ENCODE results near the gene ANKRD29. TPM values are rescaled to one million over a fixed set of nuclear protein-coding genes. Genes with fewer than 3 reads are reported as not detected.

The ANKRD29 gene
- total and polyA plus RNA-seq, 7 donors = 2.5 to 31.0 (median 4.2) TPM

GRCh38 chr18:23599809-23600208 lies 62.9 kb downstream of the ANKRD29 start:
- TF ChIP-seq EP300 (IDR thresholded peaks at IDR 0.05) (no peak), CTCF (IDR thresholded peaks at IDR 0.05) (no peak), POLR2AphosphoS5 (IDR thresholded peaks at IDR 0.05) (no peak)
- Histone ChIP-seq H3K4me3 (no peak overlapping the region), H3K36me3 (no peaks in the 10 kb centered on the region), H3K9me3 (no peaks in the 10 kb centered on the region), H3K27ac (no peak overlapping the region), H3K27me3 (no peaks in the 10 kb centered on the region), H3K4me1 (no peaks in the 10 kb centered on the region)
- 91 to 94% methylated on average over 1 of the region's 1 CpG for WGBS, 2 donors
- no peak for DNase-seq
- intact Hi-C loops (cut with DNase I) = no loop called here

- intact Hi-C loops (cut with DNase I) = no loop called here
- TF ChIP-seq EP300 (IDR thresholded peaks at IDR 0.05) (no peak), CTCF (IDR thresholded peaks at IDR 0.05) (no peak), POLR2AphosphoS5 (IDR thresholded peaks at IDR 0.05) (no peak), POLR2A (IDR thresholded peaks at IDR 0.05) (no peak)
- H3K9me3 ChIP-seq = no peaks in the 10 kb centered on the region
- no peaks in the 10 kb centered on the region for H3K4me1 ChIP-seq
- no peak for DNase-seq
- no peaks in the 10 kb centered on the region for H3K36me3 ChIP-seq
- H3K27ac ChIP-seq = no peak overlapping the region
- WGBS, 2 donors = 61 to 70% methylated on average over 7 of the region's 7 CpGs
- H3K27me3 ChIP-seq = no peaks in the 10 kb centered on the region
- no peak overlapping the region for H3K4me3 ChIP-seq
Measured at GRCh38 chr18:23596183-23596582, 66.5 kb downstream of the ANKRD29 start.

GRCh38 chr18:23595591-23595990 lies 67.1 kb downstream of the ANKRD29 start:
- no peaks in the 10 kb centered on the region for H3K9me3 ChIP-seq
- H3K27ac ChIP-seq = no peak overlapping the region
- 67 to 88% methylated on average over 7 of the region's 7 CpGs for WGBS, 2 donors
- no peaks in the 10 kb centered on the region for H3K27me3 ChIP-seq
- DNase-seq = no peak
- no peaks in the 10 kb centered on the region for H3K4me1 ChIP-seq
- no peak for TF ChIP-seq CTCF (IDR thresholded peaks at IDR 0.05)
- no peak for TF ChIP-seq EP300 (IDR thresholded peaks at IDR 0.05)
- TF ChIP-seq POLR2AphosphoS5 (IDR thresholded peaks at IDR 0.05) = no peak
- no peak for TF ChIP-seq POLR2A (IDR thresholded peaks at IDR 0.05)
- no peak overlapping the region for H3K4me3 ChIP-seq
- intact Hi-C loops (cut with DNase I) = no loop called here
- no peaks in the 10 kb centered on the region for H3K36me3 ChIP-seq

GRCh38 chr18:23593720-23594119 lies 69.0 kb downstream of the ANKRD29 start:
- Histone ChIP-seq H3K4me3 (no peak overlapping the region), H3K4me1 (no peaks in the 10 kb centered on the region), H3K27ac (no peak overlapping the region), H3K9me3 (no peaks in the 10 kb centered on the region), H3K27me3 (no peaks in the 10 kb centered on the region), H3K36me3 (no peaks in the 10 kb centered on the region)
- DNase-seq = no peak
- WGBS, 2 donors = 90 to 93% methylated on average over 2 of the region's 2 CpGs
- TF ChIP-seq CTCF (IDR thresholded peaks at IDR 0.05) (no peak), POLR2AphosphoS5 (IDR thresholded peaks at IDR 0.05) (peak in 1 of 4 donors; percentile 20), POLR2A (IDR thresholded peaks at IDR 0.05) (no peak)
- intact Hi-C loops (cut with DNase I) = no loop called here

GRCh38 chr18:23592911-23593310 lies 69.8 kb downstream of the ANKRD29 start:
- 97 to 98% methylated on average over 2 of the region's 2 CpGs for WGBS, 2 donors
- Histone ChIP-seq H3K4me1 (no peaks in the 10 kb centered on the region), H3K4me3 (no peak overlapping the region), H3K9me3 (no peaks in the 10 kb centered on the region), H3K36me3 (no peaks in the 10 kb centered on the region), H3K27me3 (no peaks in the 10 kb centered on the region), H3K27ac (no peak overlapping the region)
- no peak for TF ChIP-seq POLR2A (IDR thresholded peaks at IDR 0.05)
- TF ChIP-seq EP300 (IDR thresholded peaks at IDR 0.05) = no peak
- no peak for TF ChIP-seq CTCF (IDR thresholded peaks at IDR 0.05)
- TF ChIP-seq POLR2AphosphoS5 (IDR thresholded peaks at IDR 0.05) = no peak
- intact Hi-C loops (cut with DNase I) = no loop called here
- DNase-seq = no peak

All from sigmoid colon (tissue), 7 donors.